Limb (tissue), 2 donors: ENCODE data around the gene CA4.
"Not testable (repeated sequence)": the region's sequence is repeated elsewhere in the genome, so short reads cannot be mapped to it uniquely, and the experiment has no call there.

Source experiments
- DNase-seq, 2 donors: peaks; one replicate each; pipeline ENCODE4 v3.0.0-alpha.2; 2016; ENCODE audit errors: extremely low spot score in 2 of 2

CA4 gene

DNA sequence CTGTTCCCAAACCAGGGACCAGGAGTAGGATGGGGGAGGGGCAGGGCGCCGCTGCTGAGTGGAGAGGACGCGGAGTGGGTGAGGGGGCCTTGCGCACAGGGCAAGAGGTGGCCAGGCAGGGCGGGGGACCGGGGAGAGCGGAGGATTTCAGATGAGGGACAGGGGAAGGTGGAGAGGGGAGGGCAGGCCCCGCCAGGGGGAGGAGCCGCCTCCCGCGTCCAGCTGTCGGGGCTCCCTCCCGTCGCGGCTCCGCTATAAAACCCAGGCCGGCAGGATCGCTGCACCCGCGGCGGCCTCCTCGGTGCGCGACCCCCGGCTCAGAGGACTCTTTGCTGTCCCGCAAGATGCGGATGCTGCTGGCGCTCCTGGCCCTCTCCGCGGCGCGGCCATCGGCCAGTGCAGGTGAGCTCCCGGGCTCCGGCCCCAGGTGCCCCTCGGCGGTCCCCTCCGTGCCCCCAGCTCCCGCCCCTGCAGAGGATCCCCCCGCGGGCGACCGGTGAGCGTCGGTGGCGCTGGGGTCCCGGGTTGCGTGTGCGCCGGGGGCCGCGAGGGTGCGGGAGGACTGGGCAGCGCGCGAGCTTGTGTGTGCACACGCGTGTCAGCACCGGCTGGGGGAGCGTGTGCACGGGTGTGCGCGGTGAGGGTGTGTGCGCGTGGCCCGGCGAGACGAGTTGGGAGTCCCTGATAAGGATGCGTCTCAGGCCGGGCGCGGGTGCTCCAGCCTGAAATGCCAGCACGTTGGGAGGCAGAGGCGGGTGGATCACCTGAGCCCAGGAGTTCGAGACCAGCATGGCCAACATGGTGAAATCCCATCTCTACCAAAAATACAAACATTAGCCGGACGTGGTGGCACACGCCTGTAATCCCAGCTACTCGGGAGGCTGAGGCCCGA, at the start of gene CA4:
Gene CA4, plus strand, starts transcription at position 283 of the 892 bp plus-strand sequence. Its CDS starts 62 bp downstream, at position 345.
- DNase-seq, result no peak

DNA sequence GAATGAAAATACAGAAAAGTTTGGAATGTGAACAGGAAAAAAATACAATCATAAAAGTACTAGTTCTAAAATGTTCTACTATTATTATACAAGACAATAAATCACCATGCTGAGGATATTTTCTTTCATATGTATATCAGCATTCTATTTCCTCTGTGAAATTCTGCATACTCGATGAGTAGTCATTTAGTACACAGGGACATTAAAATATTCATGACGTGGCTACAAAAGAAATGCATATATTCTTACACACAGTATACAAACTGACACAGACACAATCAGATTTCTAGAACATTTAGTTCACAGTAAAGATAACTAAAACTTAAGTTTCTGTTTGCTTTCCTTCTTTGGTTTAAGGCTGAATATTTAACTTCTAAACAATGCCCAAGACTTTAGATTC, 49.2 kb upstream of the CA4 start:
- DNase-seq, result not testable (repeated sequence)

DNA sequence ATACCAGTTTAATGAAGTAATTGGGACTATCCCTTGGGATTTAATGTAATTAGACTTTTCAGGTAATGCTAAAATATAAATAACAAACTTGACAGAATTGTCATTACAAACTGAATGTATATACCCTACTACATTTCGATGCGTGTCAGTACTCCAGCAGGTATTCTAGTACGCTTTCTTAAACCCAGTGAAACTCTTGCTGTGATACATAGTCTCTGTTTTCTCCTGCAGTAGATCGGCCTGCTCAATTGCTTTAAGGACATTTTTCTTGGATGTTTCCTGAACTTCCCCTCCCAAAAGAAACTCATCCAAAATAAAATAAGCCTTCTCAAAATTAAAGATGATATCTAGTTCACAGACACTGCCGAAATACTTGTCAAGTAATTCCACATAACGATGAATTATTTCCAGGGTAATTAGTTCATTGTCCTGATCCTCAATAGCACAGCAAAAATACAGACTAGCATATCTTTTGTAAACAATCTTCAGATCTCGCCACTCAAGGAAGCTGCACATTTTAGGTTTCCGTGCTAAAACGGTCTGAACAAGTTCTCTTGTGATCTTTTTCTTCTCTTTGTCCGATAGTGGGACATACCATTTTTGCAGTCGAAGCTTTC, 47.6 kb upstream of the CA4 start:
- DNase-seq, result not testable (repeated sequence)

DNA sequence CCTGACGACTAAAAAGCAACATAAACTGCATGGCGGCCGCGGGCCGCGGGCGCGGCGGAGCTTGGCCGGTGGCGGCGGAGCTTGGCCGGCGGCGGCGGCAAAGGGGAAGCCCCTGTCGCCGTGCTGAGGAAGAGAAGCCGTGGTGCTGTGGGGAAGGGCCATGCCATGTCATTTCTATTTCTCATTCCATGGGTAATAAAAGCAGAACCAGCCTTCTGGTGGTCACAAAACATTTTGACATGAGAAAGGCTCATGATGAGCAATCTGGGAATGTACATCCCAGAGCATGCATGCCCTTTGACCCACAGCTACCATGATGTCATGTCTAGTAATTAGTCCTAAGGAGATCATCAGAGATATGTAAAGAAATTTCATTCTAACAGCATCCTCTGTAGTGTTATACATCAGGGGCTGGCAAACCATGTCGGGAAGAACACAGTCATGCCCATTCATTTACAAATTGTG, 47.1 kb upstream of the CA4 start:
- DNase-seq, result peak in 1 of 2 donors; percentile 38

DNA sequence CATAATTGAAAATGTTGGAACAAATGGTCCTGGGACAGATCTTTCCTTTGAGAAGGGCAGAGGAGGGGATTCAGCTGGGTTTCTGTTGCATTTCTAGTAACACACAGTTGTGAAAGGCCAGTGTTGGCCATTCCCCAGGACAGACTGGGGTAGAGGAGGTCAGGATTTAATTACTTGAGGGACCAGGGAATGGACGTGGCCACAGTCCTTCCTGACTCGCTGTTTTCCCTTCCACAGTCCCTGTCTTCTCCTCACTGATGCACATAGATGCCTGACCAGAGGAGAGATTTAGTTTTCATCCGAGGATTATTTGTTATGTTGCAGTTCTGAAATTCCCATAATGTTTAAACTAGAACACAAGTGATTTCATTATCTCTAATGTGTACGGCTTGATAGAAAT, 45.8 kb upstream of the CA4 start:
- no peak for DNase-seq

DNA sequence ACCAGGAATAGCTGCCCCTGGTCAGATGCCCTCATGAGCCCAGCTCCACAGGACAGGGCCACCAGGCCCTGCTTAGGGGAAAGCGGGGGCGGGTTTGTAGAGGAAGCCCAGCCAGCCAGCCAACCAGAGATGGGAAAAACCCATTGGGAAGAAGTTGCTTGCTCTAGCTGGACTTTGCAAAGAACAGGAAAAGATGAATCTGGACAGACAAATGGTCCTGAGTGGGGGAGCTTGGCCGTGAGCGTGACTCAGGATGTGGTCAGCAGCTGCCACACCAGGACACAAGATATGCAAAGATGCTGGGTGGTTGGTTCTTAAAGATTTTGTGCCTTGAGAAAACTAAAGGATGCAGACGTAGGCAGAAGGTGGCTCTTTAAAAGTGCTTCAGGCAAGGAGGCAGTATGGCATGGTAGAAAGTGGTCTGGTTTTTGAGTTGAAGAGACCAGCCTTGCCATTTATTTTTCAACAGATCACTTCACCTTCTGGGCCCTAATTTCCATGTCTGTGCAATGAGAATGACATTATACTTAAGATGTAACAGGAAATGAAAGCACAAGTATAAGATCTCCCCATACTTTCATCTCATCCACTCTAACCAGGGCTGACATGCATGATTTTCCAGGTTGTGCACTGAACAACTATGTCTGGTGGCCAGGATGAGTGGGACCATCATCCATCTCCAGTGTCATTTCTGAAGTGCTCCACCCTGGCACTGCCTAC, 43.3 kb upstream of the CA4 start:
- no peak for DNase-seq

DNA sequence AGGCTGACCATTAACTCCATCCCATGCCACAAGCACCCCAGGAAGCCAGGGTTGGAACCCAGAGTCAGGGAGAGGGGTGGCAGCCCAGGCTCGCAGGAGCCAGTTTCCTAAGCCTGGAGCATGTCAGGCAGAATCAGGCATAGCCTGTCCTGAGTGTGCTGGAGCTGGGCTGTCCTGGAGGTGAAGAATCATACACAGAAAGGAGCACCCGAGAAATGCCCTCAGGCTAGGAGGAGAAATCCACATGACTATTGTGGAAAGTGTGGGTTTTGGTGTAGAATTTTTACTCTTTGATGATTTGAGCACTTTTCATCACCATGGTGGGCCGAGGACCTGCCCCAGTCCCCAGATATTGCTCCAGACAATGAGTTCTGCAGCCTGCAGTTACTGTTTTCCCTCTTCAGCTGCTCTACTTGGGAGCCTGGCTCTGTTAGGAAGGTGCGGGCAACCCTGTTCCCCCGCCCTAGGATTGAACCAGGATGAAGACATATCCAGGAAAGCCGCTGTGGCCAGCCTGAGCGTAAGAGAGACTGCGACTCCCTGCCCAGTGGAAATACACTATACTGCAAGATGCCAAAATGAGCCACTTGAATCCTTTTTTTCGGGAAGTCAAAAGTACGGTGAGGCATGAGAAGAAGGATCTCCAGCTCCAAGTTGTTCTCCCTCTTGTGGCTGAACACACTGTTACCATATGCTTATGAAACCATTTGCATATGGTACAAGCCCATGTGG, 42.1 kb upstream of the CA4 start:
- no peak for DNase-seq

DNA sequence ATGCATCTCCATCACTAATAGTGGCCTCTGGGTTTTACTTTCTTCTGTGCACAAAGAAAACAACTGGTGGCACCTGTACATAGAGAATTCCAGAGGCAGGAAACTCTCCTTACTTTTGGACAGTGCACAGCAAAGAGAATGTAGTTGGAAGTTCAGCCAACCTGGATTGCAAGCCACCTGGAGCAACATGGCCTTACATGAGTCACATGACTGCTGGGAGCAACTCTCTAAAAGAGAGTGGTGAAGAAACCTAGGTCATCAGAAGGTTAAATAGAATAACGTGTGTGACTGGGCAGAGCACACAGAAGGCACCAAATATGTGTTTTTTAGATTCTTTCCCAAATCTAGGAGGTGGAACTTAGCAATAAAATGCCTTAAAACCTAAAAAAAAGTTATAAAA, 41.5 kb upstream of the CA4 start:
- DNase-seq, result not testable (repeated sequence)

DNA sequence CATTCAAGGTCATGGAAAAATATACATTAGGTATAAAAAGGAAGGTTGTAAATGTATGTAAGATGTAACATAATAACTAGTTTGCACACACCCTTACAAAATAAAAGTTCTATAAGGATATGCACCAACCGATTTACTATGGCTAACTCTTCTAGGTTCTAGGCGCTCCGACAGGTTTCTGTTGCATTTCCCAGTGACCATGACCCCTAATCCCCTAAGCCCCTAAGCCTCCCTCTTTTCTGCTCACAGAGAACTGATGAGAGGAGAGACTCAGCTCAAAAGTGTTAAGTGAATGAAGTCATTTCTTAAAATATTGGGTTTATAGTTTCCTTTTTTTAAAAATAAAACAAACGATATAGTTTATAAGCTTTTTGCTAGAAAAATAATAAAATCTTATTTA, 41.1 kb upstream of the CA4 start:
- no peak for DNase-seq

DNA sequence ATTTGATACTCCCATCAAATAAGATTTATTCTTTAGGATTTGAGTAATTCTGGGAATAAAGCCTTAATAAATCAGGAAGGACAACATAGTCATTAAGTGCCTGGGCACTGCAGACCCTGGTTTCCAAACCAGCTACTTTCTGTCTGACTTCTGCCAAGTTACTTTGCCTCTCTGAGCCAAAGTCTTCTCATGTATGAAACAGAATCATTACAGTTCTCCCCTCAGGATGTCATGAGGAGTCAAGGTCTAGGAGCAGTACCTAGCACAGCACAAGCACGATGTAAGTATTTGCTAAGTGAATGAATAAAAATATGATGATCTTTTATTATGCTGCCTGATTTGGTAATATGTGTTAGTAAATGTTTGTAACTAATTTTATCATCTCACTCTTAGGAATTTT, 40.6 kb upstream of the CA4 start:
- no peak for DNase-seq

DNA sequence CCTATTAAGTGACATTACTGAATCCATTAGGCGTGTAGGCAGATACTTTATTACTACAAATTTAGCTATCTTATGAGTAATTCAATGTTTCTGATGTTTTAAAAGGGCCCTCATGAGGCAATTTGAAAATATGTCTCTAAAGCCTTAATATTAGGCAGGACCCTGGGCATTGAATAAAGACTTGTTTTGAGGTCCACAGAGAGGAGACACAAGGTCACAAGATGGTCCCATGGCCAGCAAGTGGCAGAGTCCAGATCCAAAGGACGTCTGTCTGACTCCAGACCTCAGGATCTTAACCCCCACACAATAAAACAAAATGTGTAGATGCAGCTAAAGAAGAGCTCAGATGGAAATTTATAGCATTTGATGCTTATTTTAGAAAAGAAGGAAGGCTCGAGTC, 39.2 kb upstream of the CA4 start:
- DNase-seq, result no peak

DNA sequence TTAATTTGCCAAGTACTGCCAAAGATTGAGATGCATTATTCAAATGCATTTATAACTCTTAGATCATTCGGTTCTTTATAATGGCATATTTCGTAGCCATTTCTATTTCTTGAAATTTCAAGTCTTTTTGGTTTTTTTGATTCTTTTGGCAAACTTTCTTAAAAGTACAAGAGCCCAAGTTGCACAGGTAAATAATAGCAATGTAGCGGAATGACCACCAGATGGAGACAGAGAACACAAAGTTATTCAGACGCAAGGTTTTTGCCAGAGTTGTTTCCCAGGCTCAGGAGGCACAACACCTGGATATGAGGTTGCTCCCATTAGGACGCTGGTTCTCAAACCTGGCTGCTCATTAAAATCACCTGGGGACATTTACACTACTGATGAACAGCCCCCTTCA, 38.1 kb upstream of the CA4 start:
- not testable (repeated sequence) for DNase-seq

DNA sequence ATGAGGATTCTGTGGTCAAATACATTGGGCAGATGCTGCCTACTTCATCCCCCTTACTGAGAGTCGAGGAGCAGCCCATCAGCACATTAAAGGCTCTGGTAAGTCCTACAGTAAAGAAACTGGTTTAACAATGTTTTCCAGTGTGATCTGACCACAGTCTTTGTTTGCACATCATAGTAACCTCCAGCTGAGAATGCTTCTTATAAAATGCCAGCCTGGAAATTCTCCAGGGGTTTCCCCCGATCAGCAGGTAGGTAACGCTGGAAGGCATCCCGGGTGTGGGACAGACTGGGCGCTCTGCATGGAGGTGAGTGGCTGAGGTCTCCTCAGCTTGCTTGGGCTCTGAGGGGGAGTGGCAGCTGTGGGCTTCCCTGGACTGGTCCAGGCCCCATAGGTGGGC, 34.4 kb upstream of the CA4 start:
- not testable (repeated sequence) for DNase-seq

DNA sequence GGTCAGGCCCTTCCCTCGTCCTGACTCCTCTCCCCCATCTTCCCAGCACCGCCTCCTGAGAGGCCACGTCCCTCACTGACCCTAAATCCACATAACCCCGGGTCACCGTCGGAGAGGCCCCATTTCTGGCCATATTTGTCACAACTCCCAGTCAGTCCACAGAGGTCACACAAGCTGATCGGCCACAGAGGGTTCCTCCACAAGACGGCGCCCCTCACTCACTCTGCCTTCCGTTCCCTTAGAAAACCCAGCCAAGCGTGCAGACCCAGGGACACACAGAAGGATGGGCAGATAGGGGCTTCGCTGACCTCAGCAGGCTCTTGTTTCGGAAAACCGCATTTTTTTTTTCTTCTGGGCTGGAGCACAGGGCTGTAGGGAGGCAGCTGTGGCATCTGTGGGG, 33.6 kb upstream of the CA4 start:
- DNase-seq, result not testable (repeated sequence)

DNA sequence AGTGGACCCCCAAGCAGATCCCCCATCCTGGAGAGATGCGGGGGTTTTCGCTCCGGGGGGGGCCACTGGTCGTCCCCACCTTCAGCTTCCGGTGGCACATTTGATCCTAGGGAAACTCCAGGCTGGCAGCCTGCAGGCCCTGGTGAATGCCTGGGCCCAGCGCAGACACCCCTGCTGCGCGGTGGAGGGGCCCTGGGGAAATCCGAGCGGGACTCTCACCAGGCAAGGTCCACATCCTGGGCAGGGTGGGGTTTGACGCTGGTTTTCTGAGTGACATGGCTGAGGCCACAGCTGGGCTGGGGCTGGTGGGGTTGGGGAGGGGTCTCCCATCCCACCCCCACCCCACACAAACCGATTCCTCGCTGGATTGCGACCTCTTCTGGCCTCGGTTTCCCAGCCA, 30.6 kb upstream of the CA4 start:
- DNase-seq, result not testable (repeated sequence)

DNA sequence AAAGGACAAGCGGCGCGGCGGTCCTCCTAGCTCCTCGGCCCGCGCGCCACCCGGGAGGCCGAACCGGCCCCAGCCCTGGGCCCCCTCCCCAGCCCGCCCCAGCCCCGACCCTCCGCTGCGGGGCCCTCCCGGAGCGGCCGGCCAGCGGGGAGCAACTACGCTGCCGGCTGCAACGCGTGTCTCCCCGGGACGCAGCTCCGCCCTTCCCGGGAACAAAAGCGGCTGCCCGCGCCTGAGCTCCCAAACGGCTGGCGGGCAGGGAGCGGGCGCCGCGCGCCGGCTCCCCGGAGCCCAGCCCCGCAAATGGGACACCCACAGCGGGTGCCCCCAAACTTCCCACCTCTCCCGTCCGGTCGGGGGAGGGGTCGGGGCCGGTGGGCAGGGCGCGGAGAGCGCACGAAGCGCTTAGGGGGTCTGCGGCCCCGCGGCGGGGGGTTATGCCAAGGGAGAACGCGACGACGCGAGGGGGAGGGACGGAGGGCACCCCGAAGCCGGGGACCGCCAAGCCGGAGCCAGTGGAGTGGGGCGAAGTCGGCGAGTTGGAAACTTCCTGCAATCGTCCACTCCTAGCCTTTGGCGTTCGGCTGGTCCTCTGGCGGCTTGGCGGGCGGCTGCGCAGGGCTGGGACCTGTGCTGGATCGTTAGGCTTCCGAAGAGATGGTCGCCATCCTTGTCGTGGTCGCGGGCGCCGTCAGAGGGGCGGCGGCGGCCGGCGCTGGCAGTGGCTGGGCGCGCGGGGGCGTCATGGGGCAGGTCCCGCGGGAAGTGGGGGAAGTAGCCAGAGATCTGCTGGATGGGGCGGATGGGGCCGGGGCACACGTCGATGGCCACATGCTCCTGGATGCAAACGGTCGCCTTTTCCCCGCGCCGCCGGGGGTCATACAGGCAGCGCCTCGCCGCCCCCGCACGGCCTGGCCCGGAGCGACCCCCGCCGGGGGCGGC, 29.7 kb upstream of the CA4 start:
- not testable (repeated sequence) for DNase-seq

DNA sequence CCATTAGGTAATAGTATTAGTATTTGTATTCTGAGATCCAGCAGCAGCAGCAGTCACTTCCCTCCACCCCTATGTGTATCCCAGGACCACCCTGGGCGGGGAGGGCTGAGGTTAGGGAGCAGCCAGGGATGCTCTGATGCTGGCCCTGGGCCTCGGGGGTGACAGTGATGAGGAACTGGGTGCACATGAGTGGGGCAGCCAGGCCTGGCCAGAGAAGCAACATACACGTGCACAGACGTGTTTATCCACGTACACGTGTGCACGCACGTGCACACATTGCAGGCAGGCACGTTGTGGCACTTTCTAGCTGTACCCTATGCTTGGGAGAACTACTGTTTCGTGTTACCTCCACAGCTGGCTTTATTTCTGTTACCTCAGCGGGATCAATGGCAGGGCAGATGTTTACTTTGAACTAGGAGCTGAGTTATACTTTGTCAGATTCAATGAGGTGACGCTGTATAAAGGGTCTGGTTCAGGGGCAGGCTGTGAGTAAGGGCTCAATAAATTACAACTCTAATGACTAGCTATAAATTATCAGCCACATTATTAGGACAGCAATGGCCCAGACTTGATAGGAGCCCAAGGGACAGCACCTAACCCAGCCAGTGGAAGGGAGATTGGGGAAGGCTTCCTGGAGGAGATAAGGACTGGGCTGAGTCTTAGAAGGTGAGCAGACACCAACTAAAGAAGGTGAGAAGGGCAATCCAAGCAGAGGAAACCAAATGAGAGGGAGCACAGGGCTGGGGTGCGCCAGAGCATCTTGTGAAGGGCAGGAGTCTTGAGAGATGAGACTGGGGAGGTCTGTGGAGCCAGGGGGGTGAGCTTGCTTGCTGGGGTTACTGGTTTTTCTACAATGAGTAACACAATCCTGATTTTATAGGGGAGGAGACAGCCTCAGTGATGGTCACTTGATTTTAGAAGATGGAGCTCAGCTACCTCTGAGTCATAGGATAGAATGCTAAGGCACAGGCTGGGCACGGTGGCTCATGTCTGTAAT, 22.4 kb upstream of the CA4 start:
- no peak for DNase-seq

DNA sequence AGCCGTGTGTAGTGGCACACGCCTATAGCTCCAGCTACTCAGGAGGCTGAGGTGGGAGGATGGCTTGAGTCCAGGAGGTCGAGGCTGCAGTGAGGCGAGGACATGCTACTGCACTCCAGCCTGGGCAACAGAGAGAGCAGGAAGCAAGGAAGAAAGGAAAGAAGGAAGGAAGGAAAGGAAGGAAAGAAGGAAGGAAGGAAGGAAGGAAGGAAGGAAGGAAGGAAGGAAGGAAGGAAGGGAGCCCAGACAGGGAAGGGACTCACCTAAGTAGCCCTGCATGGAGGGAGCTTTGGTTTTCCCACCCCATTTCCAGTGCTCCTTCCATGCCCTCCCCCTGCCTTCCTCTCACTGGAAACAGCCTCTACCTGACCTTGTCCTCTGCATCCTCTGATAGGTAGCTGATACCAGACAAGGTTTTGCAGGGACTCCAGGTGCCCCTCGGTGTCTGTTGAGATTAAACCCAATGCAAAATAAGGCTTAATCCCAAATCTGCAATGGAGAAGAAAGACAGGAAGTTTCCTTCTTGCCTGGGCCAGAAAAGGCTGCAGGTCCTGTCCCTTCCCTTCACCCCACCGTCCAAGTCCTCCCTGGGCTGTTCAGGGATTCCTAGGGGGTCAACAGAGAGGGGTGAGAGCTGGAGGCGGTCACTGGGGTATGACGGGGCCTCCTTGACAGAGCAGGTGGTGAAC, 21.5 kb upstream of the CA4 start:
- DNase-seq, result no peak

DNA sequence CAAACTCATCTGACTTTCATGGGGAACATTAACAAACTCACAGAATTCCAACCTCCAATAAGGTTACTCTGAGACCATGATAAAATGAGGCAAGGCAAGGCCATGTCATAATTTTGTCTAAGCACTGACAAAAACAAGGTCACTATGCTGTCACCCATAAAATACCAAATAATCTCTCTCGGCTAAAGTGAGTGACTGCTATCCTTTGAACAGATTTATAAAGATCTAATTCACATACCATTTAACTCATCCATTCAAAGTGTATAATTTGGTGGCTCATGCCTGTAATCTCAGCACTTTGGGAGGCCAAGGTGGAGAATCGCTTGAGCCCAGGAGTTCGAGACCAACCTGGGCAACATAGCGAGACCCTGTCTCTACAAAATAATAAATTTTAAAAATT, 20.6 kb upstream of the CA4 start:
- DNase-seq, result no peak
